ENCODE results near the gene MYLK. TPM values are rescaled to one million over a fixed set of nuclear protein-coding genes. Genes with fewer than 3 reads are reported as not detected.

The MYLK gene
- total RNA-seq, 2 experiments from 2014 or later: 0.06 to 0.15 TPM

DNA sequence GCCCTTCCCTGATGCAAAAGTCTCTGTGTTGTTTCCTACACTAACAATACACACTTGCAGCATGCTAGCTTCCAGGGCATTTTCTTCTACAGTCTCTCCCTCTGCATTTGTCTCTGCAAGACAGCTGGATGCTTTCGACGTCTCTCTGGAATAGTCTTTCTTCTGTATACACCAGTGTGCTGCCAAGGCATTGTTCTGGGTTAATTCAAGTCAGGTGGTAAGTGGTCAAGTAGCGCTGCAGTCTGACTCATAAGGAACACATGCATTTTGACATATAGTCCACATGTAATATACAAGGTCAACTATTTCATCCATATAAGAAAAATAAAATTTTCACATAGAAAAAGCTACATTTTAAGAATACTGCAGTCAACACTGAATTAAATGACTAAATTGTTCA is 92.7 kb downstream of the MYLK start:
- no peak for DNase-seq
- Mint-ChIP-seq H3K4me1 (no peaks in the 10 kb centered on the region), H3K4me3 (no peak overlapping the region), H3K27ac (no peak overlapping the region), H3K36me3 (ENCODE audit: low read depth) (no peaks in the 10 kb centered on the region), H3K27me3 (peaks cover 11% of the 10 kb centered on the region), H3K9me3 (no peaks in the 10 kb centered on the region)
- CTCF ChIA-PET: interaction anchor here (1.1 to 1.7 kb wide), 2 partner anchors 12 to 18 kb away, joined by 3 to 6 read pairs; no protein-coding TSS in a partner anchor
- POLR2A ChIA-PET: no interaction called here

DNA sequence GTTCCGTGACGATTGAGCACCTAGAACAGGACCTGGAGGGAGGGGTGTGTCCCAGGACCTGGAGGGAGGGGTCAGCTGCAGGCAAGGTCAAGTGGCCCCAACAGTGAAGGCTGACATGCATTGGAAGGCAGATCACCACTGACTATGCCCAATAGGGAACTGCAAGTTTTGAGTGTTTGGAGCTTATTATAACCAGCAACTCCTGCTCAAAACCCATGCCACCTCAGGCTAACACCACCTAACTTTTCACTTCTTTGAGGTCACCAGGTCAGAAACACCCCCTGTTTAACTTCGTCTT is 93.1 kb downstream of the MYLK start:
- no peak overlapping the region for H3K27ac Mint-ChIP-seq
- ChIA-PET POLR2A (no interaction called here), CTCF (interaction anchor here (1.1 to 1.7 kb wide), 2 partner anchors 12 to 17 kb away, joined by 3 to 6 read pairs; no protein-coding TSS in a partner anchor)
- no peaks in the 10 kb centered on the region for H3K9me3 Mint-ChIP-seq
- no peaks in the 10 kb centered on the region for H3K36me3 Mint-ChIP-seq (ENCODE audit: low read depth)
- H3K4me1 Mint-ChIP-seq: no peaks in the 10 kb centered on the region
- no peak for DNase-seq
- H3K4me3 Mint-ChIP-seq: no peak overlapping the region
- H3K27me3 Mint-ChIP-seq: peaks cover 11% of the 10 kb centered on the region

DNA sequence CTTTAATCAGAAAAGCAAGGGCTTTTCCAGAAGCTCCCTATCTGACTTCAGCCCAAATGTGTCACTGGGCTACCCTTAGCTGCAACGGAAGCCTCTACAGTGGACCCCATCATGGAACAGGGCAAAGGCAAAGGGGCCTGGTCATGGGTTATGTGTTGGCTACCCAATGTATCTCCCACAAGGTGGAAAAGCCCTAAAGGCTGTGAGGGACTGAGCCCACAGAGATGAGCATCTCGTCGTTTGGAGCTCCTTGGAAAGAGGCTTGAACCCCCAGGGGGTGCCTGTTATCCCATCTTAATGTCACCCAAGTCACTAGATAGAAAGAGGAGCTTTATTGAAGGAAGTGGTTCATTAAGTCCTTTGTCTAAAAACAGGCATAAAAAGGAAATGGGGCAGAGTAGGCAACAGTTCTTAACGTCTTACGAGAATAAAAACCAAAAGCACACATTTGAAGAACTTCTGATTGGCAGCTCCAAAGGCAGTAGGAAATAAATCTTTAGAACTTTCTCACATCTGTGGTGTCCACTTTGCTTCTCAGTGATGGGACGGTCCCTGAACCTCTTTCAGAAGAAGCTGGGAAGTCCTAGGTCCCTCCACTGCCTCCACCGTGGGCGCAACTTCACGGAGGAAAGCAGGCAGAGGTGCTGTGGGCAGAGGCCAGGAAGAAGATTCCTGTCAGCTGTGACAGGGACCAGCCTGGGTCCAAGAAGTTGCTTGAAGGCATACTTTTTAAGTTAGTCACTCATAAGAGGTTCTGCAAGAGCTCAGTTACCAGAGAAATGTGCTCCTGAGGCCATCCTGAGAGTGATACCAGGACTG is 93.7 kb downstream of the MYLK start:
- Mint-ChIP-seq H3K4me1 (no peaks in the 10 kb centered on the region), H3K9me3 (no peaks in the 10 kb centered on the region), H3K27me3 (peaks cover 11% of the 10 kb centered on the region), H3K36me3 (ENCODE audit: low read depth) (no peaks in the 10 kb centered on the region), H3K27ac (no peak overlapping the region), H3K4me3 (no peak overlapping the region)
- ChIA-PET POLR2A (no interaction called here), CTCF (interaction anchor here (1.1 to 1.7 kb wide), 2 partner anchors 13 to 17 kb away, joined by 3 to 6 read pairs; no protein-coding TSS in a partner anchor)
- no peak for DNase-seq

DNA sequence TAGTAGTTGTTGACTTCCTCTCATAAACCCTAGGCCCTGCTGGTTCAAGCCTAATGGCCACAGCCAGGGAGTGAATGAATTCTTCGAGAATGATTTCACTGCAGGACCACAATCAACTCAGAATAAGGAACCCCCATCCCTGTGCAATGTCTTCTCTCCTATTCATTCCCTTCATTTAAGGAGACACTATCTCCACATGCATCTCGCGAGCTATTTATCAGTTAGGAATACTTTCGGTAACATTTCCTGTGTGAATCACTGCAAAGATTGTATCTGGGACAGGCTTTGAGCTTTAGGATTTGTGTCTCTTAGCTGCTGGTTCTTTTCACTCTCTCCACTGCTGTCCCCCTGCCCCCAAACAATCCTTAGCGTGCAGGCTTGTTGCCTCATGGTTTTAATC is 94.4 kb downstream of the MYLK start:
- Mint-ChIP-seq H3K4me1 (no peaks in the 10 kb centered on the region), H3K27me3 (peaks cover 9% of the 10 kb centered on the region), H3K9me3 (no peaks in the 10 kb centered on the region), H3K36me3 (ENCODE audit: low read depth) (no peaks in the 10 kb centered on the region), H3K27ac (no peak overlapping the region), H3K4me3 (no peak overlapping the region)
- ChIA-PET POLR2A (no interaction called here), CTCF (interaction anchor here (1.7 kb wide), 1 partner anchor 13 kb away, joined by 6 read pairs; no protein-coding TSS in a partner anchor)
- DNase-seq: no peak

DNA sequence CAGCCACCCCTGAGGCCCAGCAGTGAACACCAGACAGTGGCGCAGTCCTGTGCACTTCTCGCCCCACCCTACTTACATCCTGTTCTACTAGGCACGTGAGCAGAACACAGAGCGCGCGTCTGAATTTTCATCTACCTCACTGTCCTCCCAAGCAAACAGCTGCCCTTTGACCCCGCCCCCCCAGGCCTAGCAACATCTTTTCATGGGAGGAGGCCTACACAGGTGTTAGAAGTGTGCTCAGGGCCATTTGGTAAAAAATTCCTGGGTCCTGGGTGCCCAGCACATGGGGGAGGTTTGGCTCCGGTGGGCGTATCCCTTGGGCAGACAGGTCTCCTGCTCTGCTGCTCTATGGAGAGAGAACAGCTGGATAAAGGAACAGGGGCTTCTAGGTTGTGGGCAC is 95.0 kb downstream of the MYLK start:
- H3K4me3 Mint-ChIP-seq: no peak overlapping the region
- no peak for DNase-seq
- ChIA-PET POLR2A (no interaction called here), CTCF (no interaction called here)
- H3K4me1 Mint-ChIP-seq: no peaks in the 10 kb centered on the region
- no peaks in the 10 kb centered on the region for H3K36me3 Mint-ChIP-seq (ENCODE audit: low read depth)
- peaks cover 9% of the 10 kb centered on the region for H3K27me3 Mint-ChIP-seq
- no peaks in the 10 kb centered on the region for H3K9me3 Mint-ChIP-seq
- no peak overlapping the region for H3K27ac Mint-ChIP-seq

DNA sequence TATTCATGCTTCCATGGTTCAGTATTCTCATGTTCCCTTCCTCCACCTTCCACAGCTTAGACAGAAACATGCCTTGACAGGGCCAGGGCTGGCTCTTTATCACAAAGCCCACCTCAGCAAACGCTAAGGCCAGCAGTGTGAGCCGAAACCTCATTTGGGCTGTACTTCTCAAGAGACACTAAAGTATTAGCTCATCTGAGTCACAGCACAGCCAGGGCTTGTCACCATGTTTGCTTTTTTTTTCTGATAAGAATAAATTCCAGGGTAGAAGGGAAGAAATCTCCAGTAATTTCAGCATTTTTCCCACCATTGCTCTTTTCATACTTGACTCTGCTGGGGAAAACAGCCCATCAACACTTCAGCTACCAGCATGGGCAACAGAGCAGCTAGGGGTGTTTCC is 95.4 kb downstream of the MYLK start:
- Mint-ChIP-seq H3K27ac (no peak overlapping the region), H3K9me3 (no peaks in the 10 kb centered on the region)
- POLR2A ChIA-PET: no interaction called here

DNA sequence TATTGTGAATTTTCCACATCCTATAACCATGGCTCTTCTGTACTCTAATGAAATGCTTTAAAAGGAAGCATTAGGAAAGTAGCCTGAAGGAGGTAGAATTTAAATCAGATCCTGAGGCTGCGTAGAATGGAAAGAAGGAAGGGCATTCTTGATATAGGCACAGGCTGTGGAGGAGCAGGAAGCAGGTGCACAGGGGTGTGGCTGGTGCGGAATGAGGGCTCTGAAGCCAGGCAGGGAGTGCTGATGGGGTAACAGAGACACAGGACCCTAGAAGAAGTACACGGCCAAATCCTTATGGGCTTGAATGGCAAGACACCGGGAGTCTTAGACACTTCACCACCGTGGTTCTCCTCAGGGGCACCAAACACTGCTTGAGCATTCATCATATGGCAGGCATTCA is 97.0 kb downstream of the MYLK start:
- Mint-ChIP-seq H3K4me1 (no peaks in the 10 kb centered on the region), H3K9me3 (no peaks in the 10 kb centered on the region), H3K27ac (no peak overlapping the region), H3K27me3 (peaks cover 11% of the 10 kb centered on the region), H3K4me3 (no peak overlapping the region), H3K36me3 (ENCODE audit: low read depth) (no peaks in the 10 kb centered on the region)
- POLR2A ChIA-PET: no interaction called here
- CTCF ChIA-PET: no interaction called here
- DNase-seq: no peak

More for the DNA sequence above, 95.4 kb downstream of the MYLK start:
- H3K27me3 Mint-ChIP-seq: peaks cover 9% of the 10 kb centered on the region
- H3K4me3 Mint-ChIP-seq: no peak overlapping the region
- H3K4me1 Mint-ChIP-seq: no peaks in the 10 kb centered on the region
- no peaks in the 10 kb centered on the region for H3K36me3 Mint-ChIP-seq (ENCODE audit: low read depth)
- no peak for DNase-seq
- CTCF ChIA-PET: no interaction called here

DNA sequence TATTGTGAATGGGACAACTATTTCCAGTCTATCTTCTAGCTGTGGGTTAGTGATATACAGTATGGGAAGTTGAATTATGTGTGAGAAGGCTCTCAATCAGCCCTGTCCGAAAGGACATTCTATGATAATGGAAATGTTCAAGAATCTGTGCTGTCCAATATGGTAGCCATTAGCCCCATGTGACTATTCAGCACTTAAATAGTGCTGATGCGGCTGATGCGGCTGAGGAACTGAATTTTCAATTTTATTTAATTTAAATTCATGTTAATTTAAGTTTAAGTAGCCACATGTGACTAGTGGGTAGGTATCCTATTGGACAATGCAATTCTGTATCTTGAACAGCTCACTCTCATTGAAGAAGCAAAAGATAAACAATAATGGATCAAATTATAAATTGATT is 98.5 kb downstream of the MYLK start:
- Mint-ChIP-seq H3K27me3 (peaks cover 6% of the 10 kb centered on the region), H3K36me3 (ENCODE audit: low read depth) (no peaks in the 10 kb centered on the region), H3K27ac (no peak overlapping the region), H3K4me1 (no peaks in the 10 kb centered on the region), H3K4me3 (no peak overlapping the region), H3K9me3 (no peaks in the 10 kb centered on the region)
- POLR2A ChIA-PET: no interaction called here
- CTCF ChIA-PET: no interaction called here
- DNase-seq: no peak

DNA sequence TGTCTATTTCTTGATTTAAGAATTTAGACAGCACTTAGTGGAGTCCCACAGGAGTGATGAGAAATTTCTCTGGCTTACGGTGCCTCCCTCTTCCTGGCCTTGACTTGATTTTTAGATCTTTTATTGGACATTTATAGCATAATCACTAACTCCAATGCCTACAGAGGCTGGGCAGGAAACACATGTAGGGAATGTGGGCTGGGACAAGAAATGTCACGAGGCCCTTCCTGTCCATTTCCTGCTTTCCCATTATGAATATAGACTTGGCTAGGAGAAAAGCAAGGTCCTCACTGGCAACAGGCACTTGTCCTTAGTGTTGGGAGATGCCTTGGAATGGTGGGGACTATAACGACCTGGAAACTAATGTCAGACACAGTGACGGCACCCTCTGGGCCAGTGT is 100.3 kb downstream of the MYLK start:
- POLR2A ChIA-PET: no interaction called here
- DNase-seq: no peak
- no peak overlapping the region for H3K4me3 Mint-ChIP-seq
- no peak overlapping the region for H3K27ac Mint-ChIP-seq
- peaks cover 6% of the 10 kb centered on the region for H3K27me3 Mint-ChIP-seq
- no peaks in the 10 kb centered on the region for H3K4me1 Mint-ChIP-seq
- H3K36me3 Mint-ChIP-seq (ENCODE audit: low read depth): no peaks in the 10 kb centered on the region
- H3K9me3 Mint-ChIP-seq: no peaks in the 10 kb centered on the region
- CTCF ChIA-PET: no interaction called here

DNA sequence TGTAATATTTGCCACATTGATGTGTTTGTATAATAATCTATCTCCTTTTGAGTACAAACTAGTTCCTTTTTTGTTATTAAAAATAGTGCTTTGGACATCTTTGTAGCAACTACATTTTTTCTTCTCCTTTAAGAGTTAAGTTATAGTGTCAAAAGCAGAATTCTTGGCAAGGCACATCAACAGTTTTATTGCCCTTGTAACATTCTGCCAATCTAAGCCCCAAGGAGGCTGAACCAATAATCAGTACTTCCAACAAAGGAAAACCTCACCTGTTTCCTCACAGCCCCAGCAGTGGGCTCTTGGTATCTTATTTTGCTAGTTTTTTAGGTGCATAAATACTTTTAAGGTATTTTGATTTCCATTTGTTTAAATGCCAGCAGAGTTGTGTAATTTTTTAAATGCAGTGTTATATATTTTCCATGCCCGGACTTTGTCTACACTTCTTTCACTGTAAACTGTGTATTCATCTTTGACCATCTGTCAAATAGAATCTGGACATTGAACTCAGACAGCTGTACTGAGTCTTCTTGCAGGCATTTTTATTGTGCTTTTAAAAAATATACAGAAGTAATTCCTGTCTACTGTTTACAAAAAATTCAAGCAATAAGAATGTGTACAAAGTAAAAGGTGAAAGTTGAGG is 101.0 kb downstream of the MYLK start:
- DNase-seq: no peak
- CTCF ChIA-PET: no interaction called here

DNA sequence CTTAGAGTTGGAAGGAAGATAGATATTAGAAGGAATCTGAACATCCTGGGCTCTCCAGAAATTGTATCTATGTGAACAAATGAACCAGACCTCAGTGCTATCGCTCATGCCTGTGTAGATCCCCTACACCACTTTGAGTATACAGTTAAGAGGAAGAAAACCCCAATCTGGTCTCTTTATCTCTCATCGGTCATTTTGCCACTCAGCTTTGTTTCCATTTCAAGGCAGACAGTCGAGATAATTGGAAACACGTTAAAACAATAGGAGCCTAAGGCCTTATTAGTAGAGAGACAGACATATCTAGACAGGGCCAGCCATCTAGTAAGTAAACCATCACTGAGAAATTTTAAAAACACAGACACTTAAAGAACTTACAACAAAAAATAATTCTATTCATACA is 101.6 kb downstream of the MYLK start:
- Mint-ChIP-seq H3K36me3 (ENCODE audit: low read depth) (no peaks in the 10 kb centered on the region), H3K27ac (no peak overlapping the region), H3K4me3 (no peak overlapping the region), H3K4me1 (no peaks in the 10 kb centered on the region), H3K9me3 (no peaks in the 10 kb centered on the region), H3K27me3 (peaks cover 6% of the 10 kb centered on the region)
- CTCF ChIA-PET: no interaction called here
- DNase-seq: no peak
- POLR2A ChIA-PET: no interaction called here

More for the DNA sequence above, 101.0 kb downstream of the MYLK start:
- no peaks in the 10 kb centered on the region for H3K9me3 Mint-ChIP-seq
- no peaks in the 10 kb centered on the region for H3K4me1 Mint-ChIP-seq
- no peak overlapping the region for H3K4me3 Mint-ChIP-seq
- no peaks in the 10 kb centered on the region for H3K36me3 Mint-ChIP-seq (ENCODE audit: low read depth)
- no peak overlapping the region for H3K27ac Mint-ChIP-seq
- POLR2A ChIA-PET: no interaction called here
- peaks cover 6% of the 10 kb centered on the region for H3K27me3 Mint-ChIP-seq

DNA sequence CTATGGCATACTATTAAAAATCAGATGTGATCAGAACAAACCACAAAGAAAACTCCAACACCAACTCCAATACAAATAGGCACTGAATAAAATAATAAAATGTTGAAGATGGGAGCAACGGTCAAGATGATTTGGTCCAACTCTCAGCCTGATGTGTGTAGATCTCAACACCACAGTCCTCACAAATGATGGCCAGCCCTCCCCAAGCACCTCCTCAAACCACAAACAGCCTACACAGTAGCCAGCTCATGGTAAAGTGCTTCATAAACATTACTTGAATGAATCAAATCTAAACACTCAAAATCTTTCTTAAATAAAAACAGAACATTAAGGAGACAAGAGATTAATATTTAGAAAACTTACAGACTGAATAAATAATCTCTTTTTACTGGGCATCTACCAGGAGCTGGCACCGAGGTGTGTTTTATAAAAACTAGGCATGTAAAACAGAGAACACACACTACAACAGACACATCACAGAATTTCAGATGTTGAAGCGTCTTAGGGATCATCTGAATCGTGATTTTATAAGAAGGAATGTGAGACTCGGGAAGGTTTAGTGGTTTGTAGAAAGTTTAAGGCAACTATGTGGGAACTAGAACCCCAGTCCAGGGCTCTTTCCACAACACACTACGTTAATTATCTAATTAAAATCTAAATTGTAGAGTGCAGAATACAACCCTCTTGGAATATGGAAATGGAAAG is 102.4 kb downstream of the MYLK start:
- Mint-ChIP-seq H3K4me1 (no peaks in the 10 kb centered on the region), H3K4me3 (no peak overlapping the region), H3K36me3 (ENCODE audit: low read depth) (no peaks in the 10 kb centered on the region), H3K9me3 (no peaks in the 10 kb centered on the region), H3K27ac (no peak overlapping the region), H3K27me3 (peaks cover 6% of the 10 kb centered on the region)
- POLR2A ChIA-PET: no interaction called here
- CTCF ChIA-PET: no interaction called here
- no peak for DNase-seq

DNA sequence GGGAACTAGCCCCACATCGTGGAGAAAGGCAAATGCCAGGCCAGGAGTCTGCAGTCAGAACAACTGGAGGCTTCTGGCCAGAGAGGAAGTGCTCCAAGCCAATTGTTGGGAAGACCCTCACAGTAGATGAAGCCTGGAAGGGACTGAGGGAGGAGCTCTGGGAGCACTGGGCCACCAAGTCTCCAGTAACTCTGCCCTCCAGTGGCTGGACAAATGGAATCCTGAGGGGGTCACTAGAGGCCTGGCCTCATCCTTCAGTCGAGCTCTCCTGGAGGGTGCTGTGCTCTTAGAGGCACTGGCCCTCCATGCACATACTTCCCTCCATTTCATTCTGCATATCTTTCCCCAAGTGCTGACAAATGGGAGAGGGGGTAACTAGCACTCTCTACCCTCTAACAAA is 103.0 kb downstream of the MYLK start:
- ChIA-PET CTCF (no interaction called here), POLR2A (no interaction called here)
- Mint-ChIP-seq H3K27ac (no peak overlapping the region), H3K4me1 (no peaks in the 10 kb centered on the region), H3K4me3 (no peak overlapping the region), H3K9me3 (no peaks in the 10 kb centered on the region), H3K36me3 (ENCODE audit: low read depth) (no peaks in the 10 kb centered on the region), H3K27me3 (peaks cover 6% of the 10 kb centered on the region)
- DNase-seq: no peak

Data from activated CD4-positive, alpha-beta T cell treated with anti-CD3 and anti-CD28 coated beads, Interleukin-2, amount 10 ng/mL, durations not matched to agents 7 days and 5 days (primary cell).